ENCODE data around the gene AFDN. TPM values are rescaled to one million over a fixed set of nuclear protein-coding genes. Genes with fewer than 3 reads are reported as not detected.

The AFDN gene
- total RNA-seq, 2 experiments from 2014 or later: 29.9 to 37.7 TPM

GRCh38 chr6:167789358-167789757 is 37.4 kb upstream of the AFDN start:
- POLR2A ChIA-PET: no interaction called here
- no peak overlapping the region for H3K4me3 Mint-ChIP-seq
- peaks cover 15% of the 10 kb centered on the region for H3K27me3 Mint-ChIP-seq

GRCh38 chr6:167791091-167791779 is 35.5 kb upstream of the AFDN start:
- no peak for DNase-seq
- POLR2A ChIA-PET: no interaction called here
- peaks cover 6% of the 10 kb centered on the region for H3K4me1 Mint-ChIP-seq

More at GRCh38 chr6:167789358-167789757, 37.4 kb upstream of the AFDN start:
- Mint-ChIP-seq H3K27ac (no peak overlapping the region), H3K4me1 (no peaks in the 10 kb centered on the region), H3K9me3 (no peaks in the 10 kb centered on the region), H3K36me3 (no peaks in the 10 kb centered on the region)
- ATAC-seq (ENCODE audit: low read depth): no peak
- DNase-seq: no peak

GRCh38 chr6:167791780-167792478 is 34.8 kb upstream of the AFDN start:
- no peaks in the 10 kb centered on the region for H3K9me3 Mint-ChIP-seq
- H3K4me1 Mint-ChIP-seq: peaks cover 8% of the 10 kb centered on the region
- no peaks in the 10 kb centered on the region for H3K36me3 Mint-ChIP-seq
- ATAC-seq (ENCODE audit: low read depth): no peak
- DNase-seq: no peak
- H3K4me3 Mint-ChIP-seq: no peak overlapping the region
- POLR2A ChIA-PET: no interaction called here
- no peak overlapping the region for H3K27ac Mint-ChIP-seq
- H3K27me3 Mint-ChIP-seq: peaks cover 35% of the 10 kb centered on the region

More at GRCh38 chr6:167791091-167791779, 35.5 kb upstream of the AFDN start:
- Mint-ChIP-seq H3K4me3 (no peak overlapping the region), H3K9me3 (no peaks in the 10 kb centered on the region), H3K27me3 (peaks cover 31% of the 10 kb centered on the region), H3K36me3 (no peaks in the 10 kb centered on the region), H3K27ac (no peak overlapping the region)
- ATAC-seq (ENCODE audit: low read depth): no peak

DNA sequence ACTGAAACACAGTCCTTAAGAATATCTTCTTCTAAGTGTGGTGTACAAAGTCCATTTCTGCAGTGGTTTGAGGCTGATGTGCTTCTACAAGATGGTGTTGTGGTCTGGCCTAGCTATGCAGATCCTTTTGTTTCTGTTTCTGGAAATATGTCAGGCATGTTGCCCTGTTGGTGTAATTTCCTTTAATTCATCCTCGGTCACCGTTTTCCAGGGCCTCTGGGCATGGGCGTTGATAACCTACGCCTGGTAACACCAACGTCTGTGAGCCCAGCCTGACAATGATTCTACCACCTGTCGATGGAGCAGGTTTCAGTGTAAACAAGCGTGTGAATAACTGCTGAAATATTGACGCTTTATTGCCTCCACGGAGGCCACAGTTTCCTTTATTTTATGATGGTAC is 33.3 kb upstream of the AFDN start:
- Mint-ChIP-seq H3K36me3 (no peaks in the 10 kb centered on the region), H3K9me3 (no peaks in the 10 kb centered on the region), H3K4me1 (peaks cover 8% of the 10 kb centered on the region), H3K27me3 (peaks cover 45% of the 10 kb centered on the region), H3K27ac (no peak overlapping the region), H3K4me3 (no peak overlapping the region)
- ATAC-seq (ENCODE audit: low read depth) (no peak), DNase-seq (no peak)
- POLR2A ChIA-PET: no interaction called here

- H3K36me3 Mint-ChIP-seq: no peaks in the 10 kb centered on the region
- peaks cover 8% of the 10 kb centered on the region for H3K4me1 Mint-ChIP-seq
- peaks cover 53% of the 10 kb centered on the region for H3K27me3 Mint-ChIP-seq
- H3K9me3 Mint-ChIP-seq: no peaks in the 10 kb centered on the region
- DNase-seq: no peak
- no peak for ATAC-seq (ENCODE audit: low read depth)
- no peak overlapping the region for H3K4me3 Mint-ChIP-seq
- H3K27ac Mint-ChIP-seq: no peak overlapping the region
- POLR2A ChIA-PET: no interaction called here
Observed at GRCh38 chr6:167794161-167795157, 32.3 kb upstream of the AFDN start.

- Mint-ChIP-seq H3K27ac (no peak overlapping the region), H3K4me3 (peak overlapping the region; percentile 16), H3K27me3 (peaks cover 53% of the 10 kb centered on the region), H3K36me3 (no peaks in the 10 kb centered on the region), H3K4me1 (peaks cover 8% of the 10 kb centered on the region), H3K9me3 (no peaks in the 10 kb centered on the region)
- POLR2A ChIA-PET: no interaction called here
- ATAC-seq (ENCODE audit: low read depth) (no peak), DNase-seq (no peak)
Observed at GRCh38 chr6:167795321-167795811, 31.3 kb upstream of the AFDN start.

GRCh38 chr6:167795874-167796191 is 30.9 kb upstream of the AFDN start:
- POLR2A ChIA-PET: no interaction called here
- Mint-ChIP-seq H3K27ac (no peak overlapping the region), H3K36me3 (no peaks in the 10 kb centered on the region), H3K4me3 (peak overlapping the region; percentile 16), H3K4me1 (peaks cover 8% of the 10 kb centered on the region), H3K9me3 (no peaks in the 10 kb centered on the region), H3K27me3 (peaks cover 53% of the 10 kb centered on the region)
- DNase-seq (no peak), ATAC-seq (ENCODE audit: low read depth) (no peak)

GRCh38 chr6:167796192-167796981 is 30.3 kb upstream of the AFDN start:
- Mint-ChIP-seq H3K36me3 (no peaks in the 10 kb centered on the region), H3K4me1 (peaks cover 8% of the 10 kb centered on the region), H3K9me3 (no peaks in the 10 kb centered on the region), H3K27me3 (peaks cover 57% of the 10 kb centered on the region), H3K27ac (no peak overlapping the region), H3K4me3 (peak overlapping the region; percentile 50)
- DNase-seq (peak; percentile 31), ATAC-seq (ENCODE audit: low read depth) (peak; percentile 66)
- POLR2A ChIA-PET: interaction anchor here (1.0 kb wide), 1 partner anchor 13 kb away, joined by 3 read pairs; no protein-coding TSS in a partner anchor

DNA sequence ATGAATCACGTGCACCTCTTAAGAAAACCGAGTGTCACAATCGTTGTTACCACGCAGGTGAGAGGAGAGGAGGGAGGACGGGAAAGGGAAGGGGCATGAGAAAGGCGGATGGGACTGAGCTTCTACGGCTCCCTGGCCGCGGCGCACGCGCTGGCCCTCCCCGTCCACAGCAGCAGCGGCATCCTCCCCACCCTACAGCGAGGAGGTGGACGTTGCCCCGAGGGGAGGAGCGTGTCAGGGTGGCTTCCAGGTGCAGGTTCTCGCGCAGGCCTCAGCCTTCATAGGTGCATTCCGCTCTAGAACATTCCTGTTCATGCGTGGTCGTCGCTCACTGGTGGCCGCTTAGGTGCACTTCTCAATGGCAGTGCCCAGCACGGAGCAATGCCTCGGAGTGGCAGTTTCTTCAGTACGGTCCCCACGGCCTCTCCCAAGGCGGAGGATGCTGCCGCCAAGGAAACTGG is 29.7 kb upstream of the AFDN start:
- ATAC-seq (ENCODE audit: low read depth) (no peak), DNase-seq (no peak)
- H3K4me3 Mint-ChIP-seq: peak overlapping the region; percentile 50
- H3K9me3 Mint-ChIP-seq: no peaks in the 10 kb centered on the region
- H3K27me3 Mint-ChIP-seq: peaks cover 58% of the 10 kb centered on the region
- peaks cover 8% of the 10 kb centered on the region for H3K4me1 Mint-ChIP-seq
- H3K36me3 Mint-ChIP-seq: no peaks in the 10 kb centered on the region
- H3K27ac Mint-ChIP-seq: no peak overlapping the region
- POLR2A ChIA-PET: interaction anchor here (1.0 kb wide), 1 partner anchor 12 kb away, joined by 3 read pairs; no protein-coding TSS in a partner anchor

GRCh38 chr6:167797476-167798265 is 29.0 kb upstream of the AFDN start:
- H3K4me1 Mint-ChIP-seq: peaks cover 8% of the 10 kb centered on the region
- H3K9me3 Mint-ChIP-seq: no peaks in the 10 kb centered on the region
- POLR2A ChIA-PET: no interaction called here
- H3K27me3 Mint-ChIP-seq: peaks cover 59% of the 10 kb centered on the region
- H3K36me3 Mint-ChIP-seq: no peaks in the 10 kb centered on the region
- ATAC-seq (ENCODE audit: low read depth) (no peak), DNase-seq (no peak)
- H3K4me3 Mint-ChIP-seq: peak overlapping the region; percentile 9
- H3K27ac Mint-ChIP-seq: no peak overlapping the region

- DNase-seq (no peak), ATAC-seq (ENCODE audit: low read depth) (no peak)
- H3K4me3 Mint-ChIP-seq: no peak overlapping the region
- peaks cover 60% of the 10 kb centered on the region for H3K27me3 Mint-ChIP-seq
- POLR2A ChIA-PET: no interaction called here
- peaks cover 8% of the 10 kb centered on the region for H3K4me1 Mint-ChIP-seq
- no peaks in the 10 kb centered on the region for H3K9me3 Mint-ChIP-seq
- no peaks in the 10 kb centered on the region for H3K36me3 Mint-ChIP-seq
- H3K27ac Mint-ChIP-seq: no peak overlapping the region
Observed at GRCh38 chr6:167798453-167798852, 28.3 kb upstream of the AFDN start.
